SK-N-SH (cell line): ENCODE measurements around the gene KRTAP5-5. TPM values are rescaled to one million over a fixed set of nuclear protein-coding genes. Genes with fewer than 3 reads are reported as not detected.

Experiments used
- CTCF ChIA-PET: fragments of 300-600, 350-600 bp; formaldehyde crosslinking; extraction: SDS; loops from one replicate; lab custom pipeline; 2021; lab: Yijun Ruan, JAX
- POLR2A ChIA-PET: fragments of 350-600 bp; sonication (Branson Sonifier 250); formaldehyde crosslinking; extraction: SDS; loops from one replicate; lab custom pipeline; 2020; ENCODE audit warnings: antibody characterized with exemption, inconsistent platforms; lab: Yijun Ruan, JAX
- DNase-seq: peaks from one replicate; pipeline ENCODE4 v3.0.0; 2012
- H2AFZ ChIP-seq: fragments of 200-600 bp; sonication (generic); 2 replicates; pipeline ENCODE4 v1.8.1; 2016; ENCODE audit warnings: antibody characterized with exemption, mild to moderate bottlenecking, low read depth
- H3F3A ChIP-seq: fragments of 200-600 bp; sonication (generic); replicated peaks from 2 replicates; pipeline ENCODE3; 2016; ENCODE audit warnings: antibody characterized with exemption, mild to moderate bottlenecking; ENCODE audit not compliant: insufficient read depth
- H3K27ac ChIP-seq, 2 experiments: fragments of 200-500 bp in 1 of 2; fragments of 200-600 bp in 1 of 2; sonication (Bioruptor generic) in 1 of 2; sonication (generic), shearing (Covaris generic) in 1 of 2; 2 replicates each; pipeline versions ENCODE4 v1.5.1 to v1.6.1; 2014 to 2016; ENCODE audit warnings: low read depth in 2 of 2, inconsistent platforms in 1 of 2, low read length in 1 of 2, mild to moderate bottlenecking in 1 of 2, mixed read lengths in 1 of 2
- H3K27me3 ChIP-seq: fragments of 200-600 bp; sonication (generic), shearing (Covaris generic); 2 replicates; pipeline ENCODE4 v1.6.1; 2016; ENCODE audit warnings: mixed run types; ENCODE audit not compliant: insufficient read depth
- H3K36me3 ChIP-seq, 2 experiments: fragments of 200-500 bp in 1 of 2; fragments of 200-600 bp in 1 of 2; sonication (Bioruptor generic) in 1 of 2; sonication (generic) in 1 of 2; replicated peaks in 1 of 2; 2 replicates each; pipeline versions ENCODE3 to v1.5.1; 2014 to 2016; ENCODE audit warnings: low read length in 1 of 2, mild to moderate bottlenecking in 1 of 2; ENCODE audit not compliant: insufficient read depth in 2 of 2, control insufficient read depth in 1 of 2
- H3K4me1 ChIP-seq, 2 experiments: fragments of 200-500 bp in 1 of 2; fragments of 200-600 bp in 1 of 2; sonication (Bioruptor generic) in 1 of 2; sonication (generic), shearing (Covaris generic) in 1 of 2; 2 replicates each; pipeline versions ENCODE4 v1.5.1 to v1.6.1; 2014 to 2016; ENCODE audit warnings: low read depth in 1 of 2, low read length in 1 of 2, mixed run types in 1 of 2; ENCODE audit not compliant: insufficient read depth in 2 of 2, control insufficient read depth in 1 of 2
- H3K4me2 ChIP-seq: fragments of 200-600 bp; sonication (generic), shearing (Covaris generic); 2 replicates; pipeline ENCODE4 v1.6.1; 2017; ENCODE audit warnings: mixed run types
- H3K4me3 ChIP-seq, 2 experiments: fragments of 200-500 bp in 1 of 2; fragments of 200-600 bp in 1 of 2; sonication (Bioruptor generic) in 1 of 2; sonication (generic), shearing (Covaris generic) in 1 of 2; 2 replicates each; pipeline versions ENCODE4 v1.5.1 to v1.8.1; 2014 to 2016; ENCODE audit warnings: low read depth in 2 of 2, inconsistent platforms in 1 of 2, low read length in 1 of 2, mild to moderate bottlenecking in 1 of 2, mixed read lengths in 1 of 2, moderate library complexity in 1 of 2
- H3K79me2 ChIP-seq: fragments of 200-600 bp; sonication (generic); 2 replicates; pipeline ENCODE4 v1.8.1; 2017; ENCODE audit warnings: mild to moderate bottlenecking; ENCODE audit not compliant: insufficient read depth
- H3K9ac ChIP-seq: fragments of 200-600 bp; sonication (generic); 2 replicates; pipeline ENCODE4 v1.6.1; 2017; ENCODE audit warnings: mixed run types
- H3K9me2 ChIP-seq: fragments of 200-600 bp; sonication (generic); 2 replicates; pipeline ENCODE4 v1.6.1; 2017; ENCODE audit warnings: mixed run types
- H3K9me3 ChIP-seq: fragments of 200-600 bp; sonication (generic); 2 replicates; pipeline ENCODE4 v1.6.1; 2017; ENCODE audit warnings: mixed run types, mild to moderate bottlenecking, moderate library complexity
- H4K20me1 ChIP-seq: fragments of 200-600 bp; sonication (generic); 2 replicates; pipeline ENCODE4 v1.6.1; 2017; ENCODE audit warnings: mild to moderate bottlenecking, mixed run types; ENCODE audit not compliant: insufficient read depth
- FOSL2 ChIP-seq: IDR thresholded peaks from 2 replicates; pipeline ENCODE4 v1.4.0; 2012; ENCODE audit warnings: low read depth, mild to moderate bottlenecking, moderate library complexity, borderline replicate concordance
- FOXJ3 ChIP-seq: sonication (generic); formaldehyde crosslinking; IDR thresholded peaks from 2 replicates; pipeline ENCODE4 v1.5.1; 2020; ENCODE audit warnings: mild to moderate bottlenecking, missing genetic modification reagents
- GATA2 ChIP-seq: sonication (generic); formaldehyde crosslinking; IDR thresholded peaks from 2 replicates; pipeline ENCODE4 v1.5.0; 2020; ENCODE audit warnings: mild to moderate bottlenecking, missing genetic modification reagents
- MAX ChIP-seq: IDR thresholded peaks from 2 replicates; pipeline ENCODE4 v1.4.0; 2012; ENCODE audit warnings: low read depth
- RCOR1 ChIP-seq: fragments of 150-350 bp; IDR thresholded peaks from 2 replicates; pipeline ENCODE4 v1.6.1; 2017; ENCODE audit warnings: antibody characterized with exemption, low read length
- RFX5 ChIP-seq: IDR thresholded peaks from 2 replicates; pipeline ENCODE4 v1.6.1; 2012; ENCODE audit warnings: mild to moderate bottlenecking, improper control_type of control experiment, low read length
- SIN3A ChIP-seq: IDR thresholded peaks from 2 replicates; pipeline ENCODE4 v1.6.1; 2012; ENCODE audit warnings: low read depth, mild to moderate bottlenecking, low read length, moderate library complexity, borderline replicate concordance
- SMC3 ChIP-seq: IDR thresholded peaks from 2 replicates; pipeline ENCODE4 v1.6.1; 2012; ENCODE audit warnings: low read depth, low read length, improper control_type of control experiment
- TAF1 ChIP-seq: IDR thresholded peaks from 2 replicates; pipeline ENCODE4 v1.6.1; 2012; ENCODE audit warnings: low read depth, mild to moderate bottlenecking, low read length, moderate library complexity, borderline replicate concordance
- USF1 ChIP-seq: IDR thresholded peaks from 2 replicates; pipeline ENCODE4 v1.4.0; 2012; ENCODE audit warnings: low read depth, borderline replicate concordance
- YY1 ChIP-seq: IDR thresholded peaks from 2 replicates; pipeline ENCODE4 v1.4.0; 2012; ENCODE audit warnings: low read depth, mild to moderate bottlenecking
- WGBS: methylation state at CpG from one replicate; pipeline ENCODE4 v1.1.6; 2017; ENCODE audit warnings: low lambda C conversion rate; 5-methylcytosine and 5-hydroxymethylcytosine counted together
- polyA plus RNA-seq, 3 experiments: library from polyadenylated mRNA; depleted of rRNA; stranded (reverse); fragments of >200 nt; gene quantifications; 2 replicates each; pipeline ENCODE4 v1.2.3, GENCODE V29; 2012

KRTAP5-5 gene
- polyA plus RNA-seq, 1 of the 3 experiments (the other 2 are of a cell fraction): not detected

- no peak for TF ChIP-seq MAX
These were observed 26.5 kb downstream of the KRTAP5-5 start (continued) for GRCh38 chr11:1656061-1656441.

DNA sequence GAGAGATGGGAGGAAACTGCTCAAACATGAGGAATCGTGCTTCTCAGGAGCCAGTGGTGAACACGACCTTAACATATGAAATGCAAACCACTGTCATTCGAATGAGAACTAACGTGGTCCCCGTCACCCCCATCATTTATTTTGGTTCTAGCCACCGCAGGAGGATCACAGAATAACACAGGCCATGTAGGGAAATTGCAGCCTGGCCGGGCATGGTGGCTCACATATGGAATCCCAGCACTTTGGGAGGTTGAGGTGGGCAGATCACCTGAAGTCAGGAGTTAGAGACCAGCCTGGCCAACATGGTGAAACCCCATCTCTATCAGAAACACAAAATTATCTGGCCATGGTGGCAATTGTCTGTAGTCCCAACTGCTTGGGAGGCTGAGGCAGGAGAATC is 27.1 kb downstream of the KRTAP5-5 start:
- no peak for DNase-seq
- Histone ChIP-seq H3K27ac (no peak overlapping the region), H3F3A (no peaks in the 10 kb centered on the region), H3K4me2 (no peak overlapping the region), H3K4me3 (no peak overlapping the region), H3K4me1 (peaks cover 0 to 32% of the 10 kb centered on the region in 2 experiments; a peak in 1 of 4 replicates), H3K9ac (no peak overlapping the region), H3K79me2 (no peaks in the 10 kb centered on the region), H4K20me1 (no peaks in the 10 kb centered on the region), H2AFZ (no peak overlapping the region), H3K9me2 (no peaks in the 10 kb centered on the region), H3K9me3 (no peaks in the 10 kb centered on the region), H3K36me3 (no peaks in the 10 kb centered on the region), H3K27me3 (no peaks in the 10 kb centered on the region)
- CTCF ChIA-PET: interaction anchor here (4.6 to 9.9 kb wide), 4 partner anchors 16 to 496 kb away, joined by 143 to 277 read pairs (median 234); partner anchors contain the start of gene SYT8
- POLR2A ChIA-PET: no interaction called here
- TF ChIP-seq FOXJ3 (CRISPR knock-in tag) (no peak), TAF1 (no peak), USF1 (no peak), SMC3 (no peak)
- 60% methylated on average over 6 of the region's 7 CpGs for WGBS

DNA sequence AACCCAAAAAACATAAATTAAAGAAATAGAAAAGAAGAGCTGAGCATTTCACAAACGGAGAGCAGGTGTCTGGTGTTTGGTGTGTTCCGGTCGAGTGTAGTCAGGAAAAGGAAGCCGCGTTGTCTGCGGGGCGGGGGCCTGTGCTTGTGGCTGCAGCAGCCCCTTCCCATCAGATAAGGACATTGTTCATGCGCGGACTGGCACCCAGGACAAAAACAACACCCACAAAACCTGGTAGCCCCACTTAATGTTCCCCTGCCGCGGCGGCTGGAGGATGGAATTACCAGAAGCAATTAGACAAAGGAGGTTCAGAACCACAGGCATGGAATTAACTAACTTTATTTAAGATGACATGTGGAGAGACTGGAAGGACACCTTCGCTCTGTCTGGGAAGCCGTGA is 29.9 kb downstream of the KRTAP5-5 start:
- Histone ChIP-seq H2AFZ (no peak overlapping the region), H3K36me3 (no peaks in the 10 kb centered on the region), H3K79me2 (no peaks in the 10 kb centered on the region), H3K4me2 (no peak overlapping the region), H4K20me1 (no peaks in the 10 kb centered on the region), H3K9ac (no peak overlapping the region), H3K27ac (no peak overlapping the region), H3K4me1 (peaks cover 0 to 24% of the 10 kb centered on the region in 2 experiments; a peak in 1 of 4 replicates), H3K9me3 (no peaks in the 10 kb centered on the region), H3K9me2 (no peaks in the 10 kb centered on the region), H3F3A (no peaks in the 10 kb centered on the region), H3K27me3 (no peaks in the 10 kb centered on the region), H3K4me3 (no peak overlapping the region)
- ChIA-PET POLR2A (no interaction called here), CTCF (interaction anchor here (2.6 kb wide), 1 partner anchor 173 kb away, joined by 8 read pairs; no protein-coding TSS in a partner anchor)
- DNase-seq: peak; percentile 40
- 77% methylated on average over 12 of the region's 14 CpGs for WGBS
- TF ChIP-seq GATA2 (CRISPR knock-in tag): no peak
- TF ChIP-seq YY1: no peak
- TF ChIP-seq RCOR1: no peak
- no peak for TF ChIP-seq FOSL2
- TF ChIP-seq TAF1: no peak
- no peak for TF ChIP-seq RFX5
- TF ChIP-seq SIN3A: no peak
